ENCODE measurements around the gene LRRTM1.

The LRRTM1 gene

GRCh38 chr2:80293039-80293438 lies 11.5 kb downstream of the LRRTM1 start:
- TF ChIP-seq CEBPB (IDR thresholded peaks at IDR 0.05): no peak
- no peak for TF ChIP-seq TEAD4 (IDR thresholded peaks at IDR 0.05)
- TF ChIP-seq MAX (IDR thresholded peaks at IDR 0.05): no peak
- no peak for TF ChIP-seq RAD21 (IDR thresholded peaks at IDR 0.05; ENCODE audit: low read depth)
- no peak for TF ChIP-seq NFIC (IDR thresholded peaks at IDR 0.05)
- no peak for TF ChIP-seq FOXM1 (IDR thresholded peaks at IDR 0.05; ENCODE audit: borderline replicate concordance, low read depth)
- no peak for TF ChIP-seq EP300 (IDR thresholded peaks at IDR 0.05; ENCODE audit: borderline replicate concordance)
- no peak for TF ChIP-seq TAF1 (IDR thresholded peaks at IDR 0.05; ENCODE audit: low read depth)
- no peak for TF ChIP-seq YY1 (IDR thresholded peaks at IDR 0.05; ENCODE audit: low read depth)
- no peak for TF ChIP-seq ZBTB7A (IDR thresholded peaks at IDR 0.05; ENCODE audit: low read depth)
- TF ChIP-seq TCF12 (IDR thresholded peaks at IDR 0.05; ENCODE audit: low read depth): no peak

- no peak for TF ChIP-seq EP300 (IDR thresholded peaks at IDR 0.05; ENCODE audit: borderline replicate concordance)
These were observed 12.1 kb downstream of the LRRTM1 start for GRCh38 chr2:80292474-80292873.

GRCh38 chr2:80291656-80292055 lies 12.9 kb downstream of the LRRTM1 start:
- TF ChIP-seq MAX (IDR thresholded peaks at IDR 0.05) (no peak), FOXM1 (IDR thresholded peaks at IDR 0.05; ENCODE audit: borderline replicate concordance, low read depth) (no peak), EP300 (IDR thresholded peaks at IDR 0.05; ENCODE audit: borderline replicate concordance) (no peak), REST (IDR thresholded peaks at IDR 0.05; ENCODE audit: low read depth) (no peak), ZBTB7A (IDR thresholded peaks at IDR 0.05; ENCODE audit: low read depth) (no peak), CEBPB (IDR thresholded peaks at IDR 0.05) (no peak), EGR1 (IDR thresholded peaks at IDR 0.05) (no peak), TCF12 (IDR thresholded peaks at IDR 0.05; ENCODE audit: low read depth) (no peak), CREB1 (IDR thresholded peaks at IDR 0.05; ENCODE audit: low read depth) (no peak), TAF1 (IDR thresholded peaks at IDR 0.05; ENCODE audit: low read depth) (no peak), RAD21 (IDR thresholded peaks at IDR 0.05; ENCODE audit: low read depth) (no peak), USF1 (IDR thresholded peaks at IDR 0.05) (no peak), NFIC (IDR thresholded peaks at IDR 0.05) (no peak), TEAD4 (IDR thresholded peaks at IDR 0.05) (no peak), YY1 (IDR thresholded peaks at IDR 0.05; ENCODE audit: low read depth) (no peak)

- no peak for TF ChIP-seq CEBPB (IDR thresholded peaks at IDR 0.05)
- no peak for TF ChIP-seq USF1 (IDR thresholded peaks at IDR 0.05)
- no peak for TF ChIP-seq EGR1 (IDR thresholded peaks at IDR 0.05)
- no peak for TF ChIP-seq CREB1 (IDR thresholded peaks at IDR 0.05; ENCODE audit: low read depth)
- no peak for TF ChIP-seq TAF1 (IDR thresholded peaks at IDR 0.05; ENCODE audit: low read depth)
- TF ChIP-seq TEAD4 (IDR thresholded peaks at IDR 0.05): no peak
These were observed 16.0 kb downstream of the LRRTM1 start for GRCh38 chr2:80288576-80288975.

GRCh38 chr2:80281049-80281448 lies 23.5 kb downstream of the LRRTM1 start:
- no peak for TF ChIP-seq FOXM1 (IDR thresholded peaks at IDR 0.05; ENCODE audit: borderline replicate concordance, low read depth)
- no peak for TF ChIP-seq EP300 (IDR thresholded peaks at IDR 0.05; ENCODE audit: borderline replicate concordance)
- TF ChIP-seq CEBPB (IDR thresholded peaks at IDR 0.05): no peak
- TF ChIP-seq TEAD4 (IDR thresholded peaks at IDR 0.05): no peak
- TF ChIP-seq USF1 (IDR thresholded peaks at IDR 0.05): no peak
- TF ChIP-seq TCF12 (IDR thresholded peaks at IDR 0.05; ENCODE audit: low read depth): no peak
- no peak for TF ChIP-seq ZBTB7A (IDR thresholded peaks at IDR 0.05; ENCODE audit: low read depth)
- no peak for TF ChIP-seq YY1 (IDR thresholded peaks at IDR 0.05; ENCODE audit: low read depth)
- TF ChIP-seq TAF1 (IDR thresholded peaks at IDR 0.05; ENCODE audit: low read depth): no peak

GRCh38 chr2:80280598-80280997 lies 24.0 kb downstream of the LRRTM1 start:
- no peak for TF ChIP-seq CEBPB (IDR thresholded peaks at IDR 0.05)
- no peak for TF ChIP-seq NFIC (IDR thresholded peaks at IDR 0.05)
- no peak for TF ChIP-seq MAX (IDR thresholded peaks at IDR 0.05)
- no peak for TF ChIP-seq YY1 (IDR thresholded peaks at IDR 0.05; ENCODE audit: low read depth)
- no peak for TF ChIP-seq TEAD4 (IDR thresholded peaks at IDR 0.05)

- TF ChIP-seq RAD21 (IDR thresholded peaks at IDR 0.05; ENCODE audit: low read depth): no peak
- no peak for TF ChIP-seq YY1 (IDR thresholded peaks at IDR 0.05; ENCODE audit: low read depth)
- no peak for TF ChIP-seq EP300 (IDR thresholded peaks at IDR 0.05; ENCODE audit: borderline replicate concordance)
- TF ChIP-seq FOXM1 (IDR thresholded peaks at IDR 0.05; ENCODE audit: borderline replicate concordance, low read depth): no peak
- no peak for TF ChIP-seq USF1 (IDR thresholded peaks at IDR 0.05)
These were observed 34.7 kb downstream of the LRRTM1 start for GRCh38 chr2:80269806-80270205.
